HG02759 (cell line): ENCODE data around the gene CCDC40.
A peak's percentile ranks its signal among the peaks of the same experiment; 100 is the strongest.

Experiments used
- ATAC-seq: cut with Tn5 transposase; IDR thresholded peaks from one replicate; pipeline ENCODE4 v1.9.1; 2021; ENCODE audit warnings: mild to moderate bottlenecking, moderate library complexity; ENCODE audit not compliant: unreplicated experiment

Gene CCDC40

DNA sequence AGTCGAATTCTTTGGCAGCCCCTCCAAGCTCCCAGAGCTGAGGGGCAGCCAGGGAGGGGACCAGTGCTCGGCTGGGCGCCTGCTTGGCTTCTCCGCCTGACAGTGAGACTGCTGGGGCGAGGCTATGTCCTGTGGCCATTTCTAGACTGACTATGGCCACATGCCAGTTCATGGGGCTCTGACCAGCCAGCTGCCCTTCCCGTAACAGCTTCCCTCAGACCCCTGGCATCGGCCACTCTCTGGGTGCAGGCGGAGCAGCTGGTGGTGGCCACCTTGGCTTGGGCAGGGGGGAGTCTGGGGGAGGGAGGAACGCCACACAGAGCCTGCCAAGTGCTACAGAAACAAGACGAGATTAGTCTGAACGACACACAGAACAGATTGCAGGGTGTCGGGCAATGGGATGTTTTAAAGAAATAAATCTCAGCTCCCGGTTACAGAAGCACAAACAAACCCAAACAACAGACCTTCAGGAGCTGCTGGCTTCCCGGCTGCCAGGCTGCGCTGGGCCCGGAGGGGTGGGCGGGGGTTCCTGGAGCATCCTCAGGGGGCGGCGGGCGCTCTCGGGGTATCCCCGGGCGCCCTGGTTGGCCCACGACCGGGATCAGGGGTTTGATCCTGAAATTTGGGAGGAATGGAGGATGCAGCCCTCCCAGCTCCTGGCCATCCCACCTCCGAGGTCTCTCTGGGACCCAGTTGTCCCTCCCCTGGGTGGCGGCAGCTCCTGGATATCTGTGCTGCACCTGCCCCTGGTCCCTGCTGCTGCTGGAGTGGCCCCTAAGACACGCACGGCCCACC lies 35.3 kb upstream of the CCDC40 start:
- no peak for ATAC-seq

DNA sequence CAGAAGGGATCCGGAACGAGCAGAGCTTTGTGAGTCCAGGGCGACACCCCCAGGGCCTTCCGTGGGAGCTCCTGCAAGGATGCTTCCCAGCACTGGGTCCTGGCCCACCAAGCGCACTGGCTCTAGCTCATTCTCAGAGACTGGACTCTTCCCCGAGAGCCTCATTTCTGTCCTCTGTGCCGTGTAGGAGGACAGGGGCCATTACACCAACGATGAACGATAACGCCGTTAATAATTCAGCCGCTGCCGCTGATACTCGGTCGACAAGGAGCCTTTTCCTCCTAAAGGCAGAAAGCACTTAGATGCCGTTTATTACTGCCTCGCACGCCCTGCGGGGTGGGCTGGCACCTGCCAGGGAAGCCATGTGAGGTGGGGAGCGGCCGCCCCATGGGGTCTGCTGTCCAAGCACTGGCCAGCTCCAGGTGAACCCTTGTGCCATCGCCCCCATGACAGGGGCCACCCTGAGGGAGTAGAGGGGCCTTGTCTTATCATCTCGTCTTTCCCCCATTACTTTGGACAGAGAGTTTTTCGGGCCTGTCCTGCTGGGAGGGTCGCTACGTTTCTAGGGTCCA lies 34.3 kb upstream of the CCDC40 start:
- ATAC-seq: no peak

DNA sequence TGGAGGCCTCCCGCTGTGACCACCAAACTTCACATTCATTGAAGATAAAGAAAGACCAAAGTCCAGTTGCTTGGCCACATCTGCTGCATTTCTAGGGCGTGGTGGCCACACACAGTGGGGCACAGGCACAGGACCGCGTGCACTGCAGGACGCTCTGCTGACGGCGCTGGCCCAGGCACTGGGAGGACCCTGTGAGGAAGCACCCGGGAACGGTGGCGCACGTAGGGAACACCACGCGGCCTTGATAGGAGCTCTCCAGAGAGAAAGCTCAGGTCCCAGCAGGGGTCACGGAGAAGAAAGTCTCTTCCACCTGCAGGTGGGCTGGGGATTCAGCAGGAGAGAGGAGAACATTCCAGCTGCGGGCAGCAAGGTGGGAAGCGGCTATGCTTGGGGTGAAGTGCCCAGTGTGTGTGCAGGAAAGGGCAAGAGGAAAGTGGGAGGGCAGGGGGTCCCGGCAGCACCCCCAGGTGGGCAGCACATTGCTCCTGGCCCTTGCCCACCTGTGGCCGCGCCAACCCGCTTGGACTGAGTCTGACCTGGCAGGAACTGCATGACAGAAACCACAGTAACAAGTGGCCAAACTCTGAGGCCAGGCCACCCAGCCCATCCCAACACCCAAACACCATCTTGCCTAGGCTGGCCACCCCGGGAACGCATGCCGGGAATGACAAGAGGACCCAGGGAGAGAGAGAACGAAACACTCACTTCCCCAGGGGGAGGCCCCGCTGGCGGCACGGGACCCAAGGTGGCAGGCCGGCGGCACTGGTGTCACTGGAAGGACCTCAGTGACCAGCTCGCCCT lies 33.6 kb upstream of the CCDC40 start:
- no peak for ATAC-seq

- ATAC-seq: no peak
Measured at GRCh38 chr17:80003969-80004368, 32.5 kb upstream of the CCDC40 start.

GRCh38 chr17:80005360-80006338 lies 30.8 kb upstream of the CCDC40 start:
- ATAC-seq: no peak

GRCh38 chr17:80006339-80006720 lies 30.1 kb upstream of the CCDC40 start:
- no peak for ATAC-seq

- no peak for ATAC-seq
Measured at GRCh38 chr17:80006811-80007752, 29.4 kb upstream of the CCDC40 start.

DNA sequence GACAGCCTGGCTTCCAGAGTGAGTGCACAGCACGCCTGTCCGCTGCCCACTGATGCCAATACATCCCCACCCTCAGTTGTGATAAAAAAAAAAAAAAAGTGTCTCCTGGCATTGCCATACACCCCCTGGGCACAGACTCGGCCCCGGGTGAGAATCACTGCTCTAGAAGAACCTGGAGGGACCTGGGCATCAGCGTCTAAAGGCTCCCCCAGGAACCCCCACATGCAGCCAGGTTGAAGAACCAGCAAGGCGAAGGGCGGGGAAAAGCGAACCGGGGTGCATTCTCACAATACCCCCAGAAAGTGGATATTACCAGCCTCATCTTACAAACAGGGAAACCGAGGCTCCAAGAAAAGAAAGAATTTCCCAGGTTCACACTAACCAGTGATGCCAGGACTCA lies 28.5 kb upstream of the CCDC40 start:
- no peak for ATAC-seq

DNA sequence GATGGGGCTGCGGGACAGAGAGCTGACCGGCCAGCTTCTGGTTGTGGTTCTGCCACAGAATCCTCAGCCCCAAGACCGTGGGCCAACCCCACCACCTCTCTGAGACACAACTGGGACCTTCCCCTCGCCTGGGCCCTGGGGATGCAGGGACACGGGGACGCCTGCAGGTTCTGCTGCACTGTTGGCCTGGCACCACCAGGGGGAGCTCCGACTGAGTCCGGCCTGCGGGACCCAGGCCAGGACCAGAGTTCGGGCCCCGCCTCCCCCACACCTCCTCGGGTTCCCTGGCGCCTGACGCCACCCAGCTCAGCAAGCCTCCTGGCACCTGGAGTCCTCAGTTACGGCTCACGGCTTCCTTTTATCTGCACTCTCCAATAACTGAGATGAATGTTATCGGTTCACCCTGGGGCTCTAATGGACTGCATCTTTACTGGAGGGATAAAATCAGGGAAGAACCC lies 28.0 kb upstream of the CCDC40 start:
- ATAC-seq: peak; percentile 62

DNA sequence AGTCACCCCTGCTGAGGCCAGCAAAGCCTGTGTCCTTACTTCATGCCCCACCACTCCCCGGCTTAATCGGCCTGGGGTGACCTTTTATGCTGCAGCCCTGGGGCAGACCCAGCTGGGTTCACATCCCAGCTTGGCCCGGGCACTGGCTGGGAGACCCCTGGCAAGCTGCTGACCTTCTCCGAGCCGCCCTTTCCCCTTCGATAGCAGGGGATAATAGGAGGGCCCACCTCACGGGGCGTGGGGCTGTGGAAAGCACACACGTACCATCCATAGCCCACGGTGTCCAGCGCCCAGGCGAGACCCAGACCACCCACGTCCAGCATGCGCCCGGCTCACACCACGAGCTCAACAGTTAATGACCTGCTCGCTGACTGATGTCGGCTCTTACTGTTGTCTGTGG lies 27.6 kb upstream of the CCDC40 start:
- no peak for ATAC-seq

DNA sequence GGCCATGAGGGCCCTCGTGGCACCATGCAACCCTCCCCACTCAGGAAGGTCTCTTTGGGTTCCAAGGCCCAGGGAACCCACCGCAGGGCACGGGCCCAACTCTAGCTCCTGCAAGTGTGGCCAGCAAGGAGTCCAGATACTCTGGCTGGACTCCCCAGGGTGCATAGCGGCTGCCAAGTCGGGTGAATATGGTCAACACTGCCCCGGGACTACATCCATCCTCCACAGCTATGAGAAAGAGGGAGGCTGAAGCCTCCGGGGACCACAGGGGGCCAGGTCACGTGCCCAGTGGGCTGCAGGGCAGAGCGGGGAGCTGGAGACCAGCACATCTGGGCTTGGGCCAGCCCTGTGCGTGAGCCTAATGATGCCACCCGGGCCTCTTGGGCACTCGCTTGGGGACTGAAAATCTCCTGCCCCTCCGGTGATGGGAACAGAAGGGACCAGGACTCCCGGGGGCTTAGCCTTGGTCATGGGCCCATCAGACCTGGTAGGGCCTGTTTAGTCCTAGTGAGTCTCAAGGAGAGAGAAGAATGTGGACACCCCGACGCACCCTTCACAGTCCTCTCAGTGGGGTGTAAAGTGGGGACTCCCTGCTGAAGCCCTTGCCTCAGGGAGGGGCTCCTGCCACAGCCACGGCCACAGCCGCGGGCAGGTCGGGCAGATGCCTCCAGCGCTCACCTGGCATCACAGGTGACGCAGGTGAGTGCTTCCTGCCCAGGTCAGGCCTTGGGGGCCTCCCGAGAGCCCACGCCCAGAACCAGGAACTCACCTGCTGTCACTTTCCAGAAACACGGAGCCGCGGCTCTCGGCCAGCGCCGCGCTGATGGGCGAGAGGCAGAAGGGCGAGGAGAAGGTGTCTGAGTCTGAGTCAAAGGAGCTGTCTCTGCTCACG lies 26.8 kb upstream of the CCDC40 start:
- no peak for ATAC-seq

DNA sequence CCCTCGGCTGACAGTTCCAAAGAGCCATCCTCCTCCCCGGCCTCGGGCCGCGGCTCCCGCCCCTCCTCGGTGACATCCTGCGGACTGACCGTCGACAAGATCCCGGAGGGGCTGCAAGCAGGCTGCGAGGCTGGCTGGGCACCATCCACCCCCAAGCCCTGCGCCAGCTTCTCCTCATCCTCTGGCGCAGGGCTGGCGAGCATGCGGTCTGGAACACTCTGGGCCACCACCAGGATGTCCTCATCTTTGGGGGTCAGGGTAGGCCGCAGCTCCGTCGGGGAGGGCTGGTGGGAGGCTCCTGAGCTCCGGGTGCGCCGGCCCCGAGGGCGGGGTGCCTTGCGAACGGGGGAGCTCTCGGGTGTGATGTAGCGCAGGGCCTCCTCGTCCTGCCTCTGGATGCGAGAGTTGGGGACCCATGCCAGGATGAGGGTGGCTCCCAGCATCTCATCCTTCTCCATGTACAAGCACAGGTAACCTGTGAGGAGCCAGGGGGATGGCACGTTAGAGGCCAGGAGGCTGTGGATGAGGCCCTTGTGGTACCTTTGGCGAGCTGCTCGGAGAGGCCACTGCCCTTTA lies 26.1 kb upstream of the CCDC40 start:
- ATAC-seq: no peak

- ATAC-seq: no peak
Measured at GRCh38 chr17:80011989-80012555, 24.4 kb upstream of the CCDC40 start.

GRCh38 chr17:80012765-80013741 lies 23.4 kb upstream of the CCDC40 start:
- ATAC-seq: no peak

DNA sequence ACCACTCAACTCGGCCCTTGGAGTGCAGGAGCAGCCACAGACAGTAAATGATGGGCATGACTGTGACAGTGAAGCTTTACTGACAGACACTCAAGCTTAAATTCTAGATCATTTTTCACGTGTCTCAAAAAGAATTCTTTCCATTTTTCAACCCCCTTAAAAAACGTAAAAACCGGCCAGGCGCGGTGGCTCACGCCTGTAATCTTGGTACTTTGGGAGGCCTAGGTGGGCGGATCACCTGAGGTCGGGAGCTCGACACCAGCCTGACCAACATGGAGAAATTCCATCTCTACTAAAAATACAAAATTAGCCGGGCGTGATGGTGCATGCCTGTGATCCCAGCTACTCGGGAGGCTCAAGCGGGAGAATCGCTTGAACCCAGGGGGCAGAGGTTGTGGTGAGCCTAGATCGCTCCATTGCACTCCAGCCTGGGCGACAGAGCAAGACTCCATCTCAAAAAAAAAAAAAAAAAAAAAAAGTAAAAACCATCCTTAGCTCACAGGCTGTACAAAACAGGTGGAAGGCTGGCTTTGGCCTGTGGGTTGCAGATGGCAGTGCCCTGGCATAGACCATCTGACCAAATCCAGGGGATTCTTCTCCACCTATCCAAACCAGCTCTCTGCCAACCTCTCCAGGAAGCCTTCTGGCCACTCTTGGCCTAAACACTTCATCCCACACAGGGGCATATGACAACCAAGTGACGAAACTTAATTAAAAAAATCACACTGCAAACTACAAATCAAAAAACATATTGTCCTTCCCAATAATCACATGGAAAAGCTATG lies 19.0 kb upstream of the CCDC40 start:
- no peak for ATAC-seq
